ENCODE data around the gene ZNF423. TPM values are rescaled to one million over a fixed set of nuclear protein-coding genes. Genes with fewer than 3 reads are reported as not detected.

Gene ZNF423
- total and polyA plus RNA-seq, 2 of the 13 experiments (the other 11 are each of a cell fraction or from before 2014, with no cell fraction given), result 0.07 to 0.31 TPM

GRCh38 chr16:49743203-49743464 is 112.8 kb downstream of the ZNF423 start:
- Histone ChIP-seq H4K20me1 (ENCODE audit: insufficient read depth, low read length) (peaks cover 3% of the 10 kb centered on the region; the same call in 1 of the 2 replicates), H2AFZ (ENCODE audit: low read length) (no peak overlapping the region), H3K79me2 (ENCODE audit: insufficient read depth, low read length) (no peaks in the 10 kb centered on the region), H3K9me3 (ENCODE audit: low read length) (no peaks in the 10 kb centered on the region), H3K27ac (ENCODE audit: extremely low read length, insufficient read depth, low read length) (no peak overlapping the region), H3K4me1 (ENCODE audit: insufficient read depth, low read length) (no peaks in the 10 kb centered on the region), H3K27me3 (ENCODE audit: control insufficient read depth in 1 of 2, insufficient read depth in 2 of 2, low read length in 2 of 2) (peaks cover 4 to 39% of the 10 kb centered on the region in 2 experiments; a peak in 4 of 5 replicates), H3K4me2 (ENCODE audit: low read depth, low read length) (no peak overlapping the region), H3K9ac (ENCODE audit: insufficient read depth, low read depth, low read length) (no peak overlapping the region), H3K36me3 (replicated peaks in 1 of 2; ENCODE audit: control insufficient read depth in 1 of 2, insufficient read depth in 2 of 2, low read length in 2 of 2) (no peaks in the 10 kb centered on the region), H3K4me3 (replicated peaks in 1 of 3; ENCODE audit: insufficient read depth in 1 of 3, low read depth in 2 of 3, low read length in 3 of 3) (no peak overlapping the region)
- TF ChIP-seq ARNT (IDR thresholded peaks at IDR 0.05), result no peak
- no peak for TF ChIP-seq ARNT2 (CRISPR knock-in tag; IDR thresholded peaks at IDR 0.05; ENCODE audit: low read depth)
- TF ChIP-seq CCDC6 (CRISPR knock-in tag; IDR thresholded peaks at IDR 0.05), result no peak
- TF ChIP-seq ZNF737 (CRISPR knock-in tag; IDR thresholded peaks at IDR 0.05; ENCODE audit: borderline replicate concordance), result no peak
- no peak for TF ChIP-seq MATR3 (CRISPR knock-in tag; IDR thresholded peaks at IDR 0.05)
- TF ChIP-seq SCMH1 (CRISPR knock-in tag; IDR thresholded peaks at IDR 0.05; ENCODE audit: borderline replicate concordance), result no peak
- no peak for TF ChIP-seq AFF4 (CRISPR knock-in tag; IDR thresholded peaks at IDR 0.05)
- no peak for TF ChIP-seq ZNF558 (CRISPR knock-in tag; IDR thresholded peaks at IDR 0.05; ENCODE audit: borderline replicate concordance)
- no peak for TF ChIP-seq FOXA1 (IDR thresholded peaks at IDR 0.05)
- TF ChIP-seq FOXA1 (CRISPR knock-in tag; IDR thresholded peaks at IDR 0.05), result no peak
- TF ChIP-seq MAX (IDR thresholded peaks at IDR 0.05), result no peak
- no peak for TF ChIP-seq ZNF224 (CRISPR knock-in tag; IDR thresholded peaks at IDR 0.05)
- no TSS peak for BruUV-seq (replicated peaks)
- POLR2A ChIA-PET, result no interaction called here
- WGBS (ENCODE audit: low lambda C conversion rate), result 47% methylated on average over 4 of the region's 4 CpGs
- FAIRE-seq (no peak), DNase-seq (ENCODE audit: low spot score) (no peak), ATAC-seq (no peak)
- intact Hi-C loops (cut with micrococcal nuclease; ENCODE audit: unreplicated experiment), result no loop called here
- CTCF ChIA-PET (ENCODE audit: low intra/inter-chr PET ratio, low total read pairs), result no interaction called here
- in situ Hi-C loops (cut with HindIII; ENCODE audit: extremely low pct_ligation_motif_present, low pct_unique_long_range_greater_than_20kb), result no loop called here

Data from HepG2 (cell line).